ENCODE measurements around the gene IPPK.
"Not testable (repeated sequence)": the region's sequence is repeated elsewhere in the genome, so short reads cannot be mapped to it uniquely, and the experiment has no call there.

IPPK gene

GRCh38 chr9:92636627-92637026 is 33.3 kb downstream of the IPPK start:
- DNase-seq: no peak

- DNase-seq: no peak
Observed at GRCh38 chr9:92635760-92636159, 34.2 kb downstream of the IPPK start.

- peak; percentile 7 for DNase-seq
Observed at GRCh38 chr9:92634712-92635605, 35.0 kb downstream of the IPPK start.

GRCh38 chr9:92633614-92634278 is 36.2 kb downstream of the IPPK start:
- DNase-seq: no peak

GRCh38 chr9:92632641-92633040 is 37.3 kb downstream of the IPPK start:
- DNase-seq: no peak

GRCh38 chr9:92631452-92632343 is 38.2 kb downstream of the IPPK start:
- DNase-seq: no peak

- no peak for DNase-seq
Observed at GRCh38 chr9:92627651-92628050, 42.3 kb downstream of the IPPK start.

GRCh38 chr9:92626484-92626883 is 43.4 kb downstream of the IPPK start:
- DNase-seq: no peak

GRCh38 chr9:92623936-92624335 is 46.0 kb downstream of the IPPK start:
- DNase-seq: not testable (repeated sequence)

- no peak for DNase-seq
Observed at GRCh38 chr9:92620845-92621244, 49.1 kb downstream of the IPPK start.

- DNase-seq: no peak
Observed at GRCh38 chr9:92619601-92620300, 50.2 kb downstream of the IPPK start.

GRCh38 chr9:92618633-92619225 is 51.2 kb downstream of the IPPK start:
- no peak for DNase-seq

GRCh38 chr9:92617951-92618510 is 51.9 kb downstream of the IPPK start:
- DNase-seq: no peak

GRCh38 chr9:92617195-92617813 is 52.6 kb downstream of the IPPK start:
- no peak for DNase-seq

GRCh38 chr9:92616655-92617111 is 53.2 kb downstream of the IPPK start:
- DNase-seq: no peak

- DNase-seq: no peak
Observed at GRCh38 chr9:92616199-92616641, 53.7 kb downstream of the IPPK start.

GRCh38 chr9:92615790-92616189 is 54.1 kb downstream of the IPPK start:
- no peak for DNase-seq

GRCh38 chr9:92614763-92615461 is 55.0 kb downstream of the IPPK start:
- no peak for DNase-seq

- DNase-seq: no peak
Observed at GRCh38 chr9:92614123-92614510, 55.8 kb downstream of the IPPK start.

Data from effector CD8-positive, alpha-beta T cell (primary cell).